H1 (cell line): ENCODE data around the gene TENT4B. TPM values are rescaled to one million over a fixed set of nuclear protein-coding genes. Genes with fewer than 3 reads are reported as not detected.

Experiments used
- CTCF ChIA-PET: fragments of 300-600 bp; sonication (Branson Sonifier 250); formaldehyde crosslinking; loops from one replicate; lab custom pipeline; 2021; ENCODE audit not compliant: partially characterized antibody; lab: Charles Lee
- POLR2A ChIA-PET: fragments of 300-600 bp; sonication (Branson Sonifier 250); formaldehyde crosslinking; loops from one replicate; lab custom pipeline; 2021; ENCODE audit warnings: inconsistent platforms; ENCODE audit not compliant: partially characterized antibody; lab: Charles Lee
- DNase-seq, 2 experiments: peaks; one replicate each; pipeline versions ENCODE4 v3.0.0 to v3.0.0-alpha.2; 2010 to 2022; ENCODE audit warnings: low spot score in 2 of 2, low read depth in 1 of 2, mixed read lengths in 1 of 2
- FAIRE-seq: peaks from 2 replicates; lab custom pipeline; 2011; peaks lifted over from hg19 to GRCh38; lab: Jason Lieb, UNC
- H2AFZ ChIP-seq: 2 replicates; pipeline ENCODE4 v1.8.1; 2012; ENCODE audit warnings: low read length, inconsistent platforms
- H2AK5ac ChIP-seq: 2 replicates; pipeline ENCODE4 v1.6.1; 2013; ENCODE audit warnings: low read depth, low read length
- H2BK120ac ChIP-seq: replicated peaks from 2 replicates; pipeline ENCODE3; 2013; ENCODE audit warnings: low read depth, low read length, inconsistent platforms
- H2BK12ac ChIP-seq: 2 replicates; pipeline ENCODE4 v1.6.1; 2013; ENCODE audit warnings: low read depth, low read length
- H2BK15ac ChIP-seq: 2 replicates; pipeline ENCODE4 v1.6.1; 2013; ENCODE audit warnings: low read length
- H2BK20ac ChIP-seq: 2 replicates; pipeline ENCODE4 v1.6.1; 2013; ENCODE audit warnings: low read length
- H2BK5ac ChIP-seq: 2 replicates; pipeline ENCODE4 v1.6.1; 2013; ENCODE audit warnings: low read depth, low read length
- H3K14ac ChIP-seq: 2 replicates; pipeline ENCODE4 v1.6.1; 2013; ENCODE audit warnings: inconsistent platforms; ENCODE audit not compliant: insufficient read length
- H3K18ac ChIP-seq: 2 replicates; pipeline ENCODE4 v1.6.1; 2013; ENCODE audit warnings: low read length; ENCODE audit errors: extremely low read depth
- H3K23ac ChIP-seq: 2 replicates; pipeline ENCODE4 v1.6.1; 2013; ENCODE audit warnings: inconsistent platforms; ENCODE audit not compliant: insufficient read length
- H3K23me2 ChIP-seq: 2 replicates; pipeline ENCODE4 v1.6.1; 2013; ENCODE audit warnings: low read depth, low read length
- H3K27ac ChIP-seq: 2 replicates; pipeline ENCODE4 v1.6.1; 2011; ENCODE audit warnings: low read depth, low read length, inconsistent platforms
- H3K27me3 ChIP-seq, 4 experiments: replicated peaks in 1 of 4; 1 replicate in 1 of 4; 2 replicates in 3 of 4; pipeline versions ENCODE4 v1.6.1 to v1.8.1; 2011 to 2013; ENCODE audit warnings: low read length in 3 of 4, mild to moderate bottlenecking in 3 of 4, inconsistent platforms in 2 of 4, mixed read lengths in 2 of 4, moderate library complexity in 1 of 4; ENCODE audit not compliant: control insufficient read depth in 3 of 4, insufficient read depth in 3 of 4; ENCODE audit errors: extremely low read depth in 1 of 4
- H3K36me3 ChIP-seq, 4 experiments: 2 replicates each; pipeline versions ENCODE4 v1.6.1 to v1.8.1; 2011 to 2013; ENCODE audit warnings: mild to moderate bottlenecking in 4 of 4, low read length in 3 of 4, moderate library complexity in 2 of 4, control low read depth in 1 of 4, inconsistent platforms in 1 of 4; ENCODE audit not compliant: insufficient read depth in 4 of 4, control insufficient read depth in 2 of 4
- H3K4ac ChIP-seq: replicated peaks from 2 replicates; pipeline ENCODE3; 2013; ENCODE audit warnings: low read length, low read depth, mixed read lengths, inconsistent platforms; ENCODE audit not compliant: insufficient read length
- H3K4me1 ChIP-seq, 4 experiments: replicated peaks in 1 of 4; 1 replicate in 1 of 4; 2 replicates in 3 of 4; pipeline versions ENCODE4 v1.6.1 to v1.8.1; 2011 to 2013; ENCODE audit warnings: low read length in 3 of 4, inconsistent platforms in 2 of 4, mixed read lengths in 1 of 4; ENCODE audit not compliant: insufficient read depth in 4 of 4, control insufficient read depth in 3 of 4
- H3K4me2 ChIP-seq, 2 experiments: 2 replicates each; pipeline versions ENCODE4 v1.6.1 to v1.8.1; 2011 to 2013; ENCODE audit warnings: low read depth in 2 of 2, low read length in 2 of 2, control low read depth in 1 of 2, inconsistent platforms in 1 of 2, mild to moderate bottlenecking in 1 of 2; ENCODE audit not compliant: insufficient read depth in 1 of 2
- H3K4me3 ChIP-seq, 4 experiments: fragments of 200-600, 300-600 bp in 1 of 4; sonication (generic), shearing (Covaris generic), sonication (Bioruptor Twin) in 1 of 4; 2 replicates each; pipeline versions ENCODE4 v1.5.1 to v1.8.1; 2011 to 2016; ENCODE audit warnings: low read length in 4 of 4, low read depth in 3 of 4, control low read depth in 2 of 4, inconsistent platforms in 2 of 4, mild to moderate bottlenecking in 2 of 4, mixed read lengths in 1 of 4, moderate library complexity in 1 of 4; ENCODE audit not compliant: insufficient read depth in 2 of 4; ENCODE audit errors: extremely low read depth in 1 of 4
- H3K56ac ChIP-seq: replicated peaks from 2 replicates; pipeline ENCODE3; 2013; ENCODE audit warnings: low read depth, mild to moderate bottlenecking, mixed read lengths, low read length, inconsistent platforms; ENCODE audit not compliant: insufficient read length
- H3K79me1 ChIP-seq: 2 replicates; pipeline ENCODE4 v1.6.1; 2013; ENCODE audit warnings: low read depth, low read length, control low read depth
- H3K79me2 ChIP-seq, 2 experiments: 2 replicates each; pipeline versions ENCODE4 v1.6.1 to v1.8.1; 2012 to 2013; ENCODE audit warnings: low read length in 2 of 2, mild to moderate bottlenecking in 2 of 2, inconsistent platforms in 1 of 2; ENCODE audit not compliant: insufficient read depth in 2 of 2, control insufficient read depth in 1 of 2
- H3K9ac ChIP-seq, 4 experiments: replicated peaks in 1 of 4; 1 replicate in 1 of 4; 2 replicates in 3 of 4; pipeline versions ENCODE4 v1.6.1 to v1.8.1; 2011 to 2013; ENCODE audit warnings: low read depth in 3 of 4, low read length in 3 of 4, control low read depth in 2 of 4, mild to moderate bottlenecking in 2 of 4, moderate library complexity in 2 of 4, inconsistent platforms in 1 of 4; ENCODE audit errors: extremely low read depth in 1 of 4
- H3K9me3 ChIP-seq, 2 experiments: 2 replicates each; pipeline versions ENCODE4 v1.6.1 to v1.8.1; 2012 to 2013; ENCODE audit warnings: mild to moderate bottlenecking in 2 of 2, moderate library complexity in 2 of 2, control low read depth in 1 of 2, inconsistent platforms in 1 of 2, low read depth in 1 of 2, low read length in 1 of 2, mixed read lengths in 1 of 2; ENCODE audit not compliant: insufficient read depth in 2 of 2
- H4K20me1 ChIP-seq, 2 experiments: replicated peaks in 1 of 2; 2 replicates each; pipeline versions ENCODE3 to v1.8.1; 2011 to 2013; ENCODE audit warnings: inconsistent platforms in 2 of 2, low read length in 2 of 2, mild to moderate bottlenecking in 1 of 2; ENCODE audit not compliant: insufficient read depth in 2 of 2, control insufficient read depth in 1 of 2
- H4K5ac ChIP-seq: 2 replicates; pipeline ENCODE4 v1.6.1; 2013; ENCODE audit warnings: low read length, low read depth, mixed read lengths, inconsistent platforms; ENCODE audit not compliant: insufficient read length
- H4K8ac ChIP-seq: 2 replicates; pipeline ENCODE4 v1.8.0; 2013; ENCODE audit warnings: mild to moderate bottlenecking, moderate library complexity, low read length, inconsistent platforms; ENCODE audit not compliant: insufficient read depth; ENCODE audit errors: extremely low read depth
- H4K91ac ChIP-seq: replicated peaks from 2 replicates; pipeline ENCODE3; 2013; ENCODE audit warnings: low read length, mixed read lengths, inconsistent platforms; ENCODE audit not compliant: insufficient read length
- SP4 ChIP-seq: IDR thresholded peaks from 2 replicates; pipeline ENCODE4 v1.6.1; 2012; ENCODE audit warnings: low read length, inconsistent platforms
- TAF1 ChIP-seq: IDR thresholded peaks from 2 replicates; pipeline ENCODE4 v1.6.1; 2011; ENCODE audit warnings: mild to moderate bottlenecking, low read depth, low read length
- WGBS, 2 experiments: shearing (Covaris generic) in 1 of 2; methylation state at CpG; one replicate each; pipeline versions ENCODE4 v1.1.6 to v1.1.7; 2013 to 2015; ENCODE audit warnings: low lambda C conversion rate in 2 of 2, mixed read lengths in 2 of 2, inconsistent platforms in 1 of 2, low coverage in 1 of 2, missing lambda C conversion rate in 1 of 2; ENCODE audit not compliant: insufficient replicate concordance in 2 of 2, insufficient coverage in 1 of 2, insufficient read length in 1 of 2; ENCODE audit errors: extremely low coverage in 1 of 2, missing lambda C conversion rate in 1 of 2; 5-methylcytosine and 5-hydroxymethylcytosine counted together
- polyA plus RNA-seq, 7 experiments: library from polyadenylated mRNA; depleted of rRNA in 3 of 7; stranded (reverse) in 5 of 7; unstranded in 2 of 7; fragments of >200 nt in 5 of 7; fragments of 200-250 nt in 2 of 7; gene quantifications; 1 replicate in 5 of 7; 2 replicates in 1 of 7; 4 replicates in 1 of 7; pipeline versions ENCODE4 v1.2.1 to v1.2.3, GENCODE V29; 2011 to 2013; ENCODE audit warnings: missing spikeins in 2 of 7, mixed read lengths in 2 of 7
- total RNA-seq: library from RNA; stranded (reverse); fragmentation: NEBNext Ultra II Directional; extraction: Animal tissue kit (Norgen Biotek cat#: 25700); gene quantifications from 2 replicates; pipeline ENCODE4 v1.2.1, GENCODE V29; 2021

Gene TENT4B
- total and polyA plus RNA-seq, 2 of the 8 experiments (the other 6 are each of a cell fraction or from before 2014, with no cell fraction given) = 4.2 to 15.7 TPM

DNA sequence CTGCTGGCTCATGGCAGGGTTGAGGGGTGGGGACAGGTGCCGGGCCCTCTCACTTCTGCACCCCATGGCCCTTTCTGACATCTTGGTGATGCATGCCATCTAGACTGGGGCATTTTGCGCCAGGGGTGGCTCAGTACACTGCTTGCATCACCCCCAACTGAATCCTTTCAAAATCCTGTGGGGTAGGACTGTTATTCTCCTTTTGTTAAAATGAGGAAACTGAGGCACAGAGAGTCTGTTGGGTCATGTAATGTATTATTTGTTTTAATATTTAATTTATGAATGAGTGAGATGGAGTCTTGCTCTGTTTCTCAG is 123.2 kb downstream of the TENT4B start:
- H4K5ac ChIP-seq = no peak overlapping the region
- H3K23me2 ChIP-seq = no peaks in the 10 kb centered on the region
- H3K4ac ChIP-seq = no peak overlapping the region
- FAIRE-seq (no peak), DNase-seq (no peak)
- H3K4me3 ChIP-seq = no peak overlapping the region
- no peak overlapping the region for H2AFZ ChIP-seq
- no peak overlapping the region for H3K27ac ChIP-seq
- no peak overlapping the region for H3K14ac ChIP-seq
- H3K18ac ChIP-seq = no peak overlapping the region
- H3K79me2 ChIP-seq = no peaks in the 10 kb centered on the region
- no peak overlapping the region for H2BK15ac ChIP-seq
- TF ChIP-seq SP4 (no peak), TAF1 (no peak)
- no peak overlapping the region for H4K8ac ChIP-seq
- no peak overlapping the region for H2AK5ac ChIP-seq
- 0 out of 2 replicates have a peak, but pooled peaks cover 3% of the 10 kb centered on the region for H3K79me1 ChIP-seq
- H3K4me1 ChIP-seq = peaks cover 0 to 4% (median 0%) of the 10 kb centered on the region in 4 experiments; a peak in 1 of 7 replicates
- H4K20me1 ChIP-seq = peaks cover 0 to 3% of the 10 kb centered on the region in 2 experiments
- ChIA-PET POLR2A (no interaction called here), CTCF (interaction anchor here (1.5 to 1.8 kb wide), 3 partner anchors 11 to 252 kb away, joined by 3 to 9 read pairs (median 4); partner anchors contain the start of genes ADCY7 and CNEP1R1)
- H2BK20ac ChIP-seq = no peak overlapping the region
- H3K9ac ChIP-seq = no peak overlapping the region
- H3K36me3 ChIP-seq = no peaks in the 10 kb centered on the region
- WGBS, 2 experiments = 68% methylated on average over 2 of the region's 2 CpGs; no CpG with 5 or more reads in 1 of the 2 experiments
- H3K56ac ChIP-seq = no peak overlapping the region
- no peak overlapping the region for H2BK12ac ChIP-seq
- H4K91ac ChIP-seq = no peak overlapping the region
- no peaks in the 10 kb centered on the region for H3K9me3 ChIP-seq
- no peak overlapping the region for H3K4me2 ChIP-seq
- H3K23ac ChIP-seq = no peak overlapping the region
- H3K27me3 ChIP-seq = no peaks in the 10 kb centered on the region
- no peak overlapping the region for H2BK120ac ChIP-seq
- no peak overlapping the region for H2BK5ac ChIP-seq
